K562 (cell line): ENCODE data around the gene FSTL4. TPM values are rescaled to one million over a fixed set of nuclear protein-coding genes. Genes with fewer than 3 reads are reported as not detected.

Experiments
- FOXP1 ChIP-seq: sonication (generic); formaldehyde crosslinking; IDR thresholded peaks from 2 replicates; pipeline ENCODE4 v1.8.0; 2022; ENCODE audit warnings: mild to moderate bottlenecking, missing genetic modification reagents
- GABPB2 ChIP-seq: fragments of 250-450 bp; sonication (Bioruptor Pico); conservative IDR thresholded peaks from 2 replicates; pipeline ENCODE4 v1.5.1; 2021; ENCODE audit warnings: mild to moderate bottlenecking
- HEY1 ChIP-seq: fragments of 250-450 bp; sonication (Bioruptor Pico); IDR thresholded peaks from 2 replicates; pipeline ENCODE4 v1.5.0; 2020; ENCODE audit warnings: mild to moderate bottlenecking, moderate library complexity, borderline replicate concordance
- L3MBTL2 ChIP-seq: fragments of 450-650 bp; IDR thresholded peaks from 2 replicates; pipeline ENCODE4 v1.6.1; 2016; ENCODE audit warnings: mild to moderate bottlenecking, moderate library complexity
- NR3C1 ChIP-seq: sonication (generic); formaldehyde crosslinking; IDR thresholded peaks from 2 replicates; pipeline ENCODE4 v1.8.1; 2022; ENCODE audit warnings: missing genetic modification reagents
- RAD21 ChIP-seq, 2 experiments: fragments of 250-450 bp in 1 of 2; fragments of 450-650 bp in 1 of 2; sonication (Bioruptor Pico) in 1 of 2; formaldehyde crosslinking in 1 of 2; IDR thresholded peaks in 1 of 2; conservative IDR thresholded peaks in 1 of 2; 2 replicates each; pipeline versions ENCODE4 v1.4.0 to v1.8.0; 2020 to 2022; ENCODE audit warnings: mild to moderate bottlenecking in 2 of 2, moderate library complexity in 1 of 2
- RAD51 ChIP-seq: fragments of 450-650 bp; IDR thresholded peaks from 2 replicates; pipeline ENCODE4 v1.7.1; 2016; ENCODE audit warnings: low read depth, mild to moderate bottlenecking, borderline replicate concordance
- RCOR1 ChIP-seq, 2 experiments: IDR thresholded peaks; 2 replicates each; pipeline ENCODE4 v1.6.1; 2012; ENCODE audit warnings: low read depth in 2 of 2, low read length in 2 of 2, borderline replicate concordance in 1 of 2, improper control_type of control experiment in 1 of 2
- SLC30A9 ChIP-seq: fragments of 250-450 bp; sonication (Bioruptor Pico); IDR thresholded peaks from 2 replicates; pipeline ENCODE4 v1.8.0; 2022; ENCODE audit warnings: mild to moderate bottlenecking, moderate library complexity
- SRSF9 ChIP-seq: fragments of 200-400 bp; formaldehyde crosslinking; IDR thresholded peaks from 2 replicates; pipeline ENCODE4 v1.6.1; 2017; ENCODE audit warnings: low read depth, low read length, borderline replicate concordance
- STAG1 ChIP-seq: sonication (generic); formaldehyde crosslinking; IDR thresholded peaks from 2 replicates; pipeline ENCODE4 v1.5.0; 2020; ENCODE audit warnings: missing genetic modification reagents, borderline replicate concordance
- ZNF347 ChIP-seq: fragments of 450-650 bp; formaldehyde crosslinking; IDR thresholded peaks from 2 replicates; pipeline ENCODE4 v1.4.0; 2020; ENCODE audit warnings: low read depth, mild to moderate bottlenecking, moderate library complexity
- ZNF384 ChIP-seq: IDR thresholded peaks from 2 replicates; pipeline ENCODE4 v1.6.1; 2012; ENCODE audit warnings: low read depth, low read length, improper control_type of control experiment
- ZNF57 ChIP-seq: fragments of 450-650 bp; formaldehyde crosslinking; IDR thresholded peaks from 2 replicates; pipeline ENCODE4 v1.4.0; 2020; ENCODE audit warnings: mild to moderate bottlenecking, moderate library complexity
- polyA plus RNA-seq, 8 experiments: library from polyadenylated mRNA; depleted of rRNA in 4 of 8; stranded (reverse) in 5 of 8; unstranded in 3 of 8; fragments of >200 nt; fragmentation: Nextera tagmentation in 2 of 8; fragmentation: Illumina TruSeq in 1 of 8; extraction: Ambion mirVana in 2 of 8; extraction: Trizol in 1 of 8; gene quantifications; 2 replicates each; pipeline versions ENCODE4 v1.2.1 to v1.2.3, GENCODE V29; 2011 to 2014; ENCODE audit warnings: inconsistent platforms in 1 of 8, missing spikeins in 1 of 8
- total RNA-seq, 7 experiments: library from RNA; depleted of rRNA in 6 of 7; stranded (reverse); fragments of >200 nt in 6 of 7; fragmentation: Illumina TruSeq in 2 of 7; extraction: Trizol in 2 of 7; gene quantifications; 2 replicates each; pipeline versions ENCODE4 v1.2.1 to v1.2.3, GENCODE V29; 2011 to 2021; ENCODE audit warnings: low replicate concordance in 1 of 7
- TF ChIP-seq, protein P1 (sequence below): fragments of 250-450 bp; sonication (Bioruptor Pico); IDR thresholded peaks from 2 replicates; pipeline ENCODE4 v1.4.0; 2020
- TF ChIP-seq, protein P2 (sequence below): fragments of 450-650 bp; formaldehyde crosslinking; IDR thresholded peaks from 2 replicates; pipeline ENCODE4 v1.4.0; 2020; ENCODE audit warnings: mild to moderate bottlenecking, moderate library complexity
- TF ChIP-seq, protein P3 (sequence below): sonication (generic); formaldehyde crosslinking; IDR thresholded peaks from 2 replicates; pipeline ENCODE4 v1.8.1; 2023; ENCODE audit warnings: mild to moderate bottlenecking, missing genetic modification reagents, moderate library complexity
- TF ChIP-seq, protein P4 (sequence below): sonication (generic); formaldehyde crosslinking; IDR thresholded peaks from 2 replicates; pipeline ENCODE4 v1.5.0; 2020; ENCODE audit warnings: missing genetic modification reagents

Gene FSTL4
- total and polyA plus RNA-seq, 9 of the 15 experiments (the other 6 are each of a cell fraction or from before 2014, with no cell fraction given), result 0.08 to 0.18 (median 0.10) TPM; not detected in 5

DNA sequence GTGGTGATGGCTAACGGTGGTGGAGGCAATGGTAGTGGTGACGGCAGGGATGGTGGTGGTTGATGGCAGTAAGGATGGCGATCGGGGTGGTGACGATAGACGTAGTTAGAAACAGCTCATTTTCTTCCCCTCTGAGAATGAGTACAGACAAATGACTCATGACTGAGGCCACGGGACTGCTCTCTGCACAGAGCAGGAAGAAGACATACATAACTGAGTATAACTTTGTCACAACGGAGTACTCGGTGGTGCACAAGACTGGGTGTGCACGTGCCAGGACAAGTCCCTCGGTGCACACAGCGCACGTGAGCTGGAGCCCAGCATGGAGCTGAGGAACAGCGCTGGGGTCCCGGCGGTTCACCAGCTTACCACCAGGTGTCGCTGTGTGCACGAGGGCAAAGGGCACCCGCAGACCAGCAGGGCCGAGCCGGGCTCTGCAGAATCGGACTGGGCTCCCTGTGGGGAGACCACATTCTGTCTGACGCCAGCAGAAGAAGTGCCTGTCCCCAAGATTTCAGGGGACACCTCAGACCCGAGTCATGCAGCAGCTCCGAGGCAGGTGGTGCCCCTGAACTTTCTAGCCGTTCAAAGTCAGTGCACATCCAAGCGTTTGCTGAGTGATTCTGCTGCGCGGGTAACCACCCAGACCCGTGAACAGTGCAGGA is 188.6 kb downstream of the FSTL4 start (continued):
- TF ChIP-seq, protein P1, sequence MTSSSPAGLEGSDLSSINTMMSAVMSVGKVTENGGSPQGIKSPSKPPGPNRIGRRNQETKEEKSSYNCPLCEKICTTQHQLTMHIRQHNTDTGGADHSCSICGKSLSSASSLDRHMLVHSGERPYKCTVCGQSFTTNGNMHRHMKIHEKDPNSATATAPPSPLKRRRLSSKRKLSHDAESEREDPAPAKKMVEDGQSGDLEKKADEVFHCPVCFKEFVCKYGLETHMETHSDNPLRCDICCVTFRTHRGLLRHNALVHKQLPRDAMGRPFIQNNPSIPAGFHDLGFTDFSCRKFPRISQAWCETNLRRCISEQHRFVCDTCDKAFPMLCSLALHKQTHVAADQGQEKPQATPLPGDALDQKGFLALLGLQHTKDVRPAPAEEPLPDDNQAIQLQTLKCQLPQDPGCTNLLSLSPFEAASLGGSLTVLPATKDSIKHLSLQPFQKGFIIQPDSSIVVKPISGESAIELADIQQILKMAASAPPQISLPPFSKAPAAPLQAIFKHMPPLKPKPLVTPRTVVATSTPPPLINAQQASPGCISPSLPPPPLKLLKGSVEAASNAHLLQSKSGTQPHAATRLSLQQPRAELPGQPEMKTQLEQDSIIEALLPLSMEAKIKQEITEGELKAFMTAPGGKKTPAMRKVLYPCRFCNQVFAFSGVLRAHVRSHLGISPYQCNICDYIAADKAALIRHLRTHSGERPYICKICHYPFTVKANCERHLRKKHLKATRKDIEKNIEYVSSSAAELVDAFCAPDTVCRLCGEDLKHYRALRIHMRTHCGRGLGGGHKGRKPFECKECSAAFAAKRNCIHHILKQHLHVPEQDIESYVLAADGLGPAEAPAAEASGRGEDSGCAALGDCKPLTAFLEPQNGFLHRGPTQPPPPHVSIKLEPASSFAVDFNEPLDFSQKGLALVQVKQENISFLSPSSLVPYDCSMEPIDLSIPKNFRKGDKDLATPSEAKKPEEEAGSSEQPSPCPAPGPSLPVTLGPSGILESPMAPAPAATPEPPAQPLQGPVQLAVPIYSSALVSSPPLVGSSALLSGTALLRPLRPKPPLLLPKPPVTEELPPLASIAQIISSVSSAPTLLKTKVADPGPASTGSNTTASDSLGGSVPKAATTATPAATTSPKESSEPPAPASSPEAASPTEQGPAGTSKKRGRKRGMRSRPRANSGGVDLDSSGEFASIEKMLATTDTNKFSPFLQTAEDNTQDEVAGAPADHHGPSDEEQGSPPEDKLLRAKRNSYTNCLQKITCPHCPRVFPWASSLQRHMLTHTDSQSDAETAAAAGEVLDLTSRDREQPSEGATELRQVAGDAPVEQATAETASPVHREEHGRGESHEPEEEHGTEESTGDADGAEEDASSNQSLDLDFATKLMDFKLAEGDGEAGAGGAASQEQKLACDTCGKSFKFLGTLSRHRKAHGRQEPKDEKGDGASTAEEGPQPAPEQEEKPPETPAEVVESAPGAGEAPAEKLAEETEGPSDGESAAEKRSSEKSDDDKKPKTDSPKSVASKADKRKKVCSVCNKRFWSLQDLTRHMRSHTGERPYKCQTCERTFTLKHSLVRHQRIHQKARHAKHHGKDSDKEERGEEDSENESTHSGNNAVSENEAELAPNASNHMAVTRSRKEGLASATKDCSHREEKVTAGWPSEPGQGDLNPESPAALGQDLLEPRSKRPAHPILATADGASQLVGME (CRISPR knock-in tag), result 0 out of 2 replicates have a peak, but pooled peaks have one; percentile 38
- no peak for TF ChIP-seq NR3C1
- TF ChIP-seq SLC30A9 (CRISPR knock-in tag), result no peak
- TF ChIP-seq, protein P2, sequence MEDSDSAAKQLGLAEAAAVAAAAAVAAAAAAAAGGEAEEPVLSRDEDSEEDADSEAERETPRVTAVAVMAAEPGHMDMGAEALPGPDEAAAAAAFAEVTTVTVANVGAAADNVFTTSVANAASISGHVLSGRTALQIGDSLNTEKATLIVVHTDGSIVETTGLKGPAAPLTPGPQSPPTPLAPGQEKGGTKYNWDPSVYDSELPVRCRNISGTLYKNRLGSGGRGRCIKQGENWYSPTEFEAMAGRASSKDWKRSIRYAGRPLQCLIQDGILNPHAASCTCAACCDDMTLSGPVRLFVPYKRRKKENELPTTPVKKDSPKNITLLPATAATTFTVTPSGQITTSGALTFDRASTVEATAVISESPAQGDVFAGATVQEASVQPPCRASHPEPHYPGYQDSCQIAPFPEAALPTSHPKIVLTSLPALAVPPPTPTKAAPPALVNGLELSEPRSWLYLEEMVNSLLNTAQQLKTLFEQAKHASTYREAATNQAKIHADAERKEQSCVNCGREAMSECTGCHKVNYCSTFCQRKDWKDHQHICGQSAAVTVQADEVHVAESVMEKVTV (CRISPR knock-in tag), result 0 out of 2 replicates have a peak, but pooled peaks have one; percentile 14
- no peak for TF ChIP-seq SRSF9
- TF ChIP-seq ZNF384, result no peak
- no peak for TF ChIP-seq ZNF347
- TF ChIP-seq, protein P3, sequence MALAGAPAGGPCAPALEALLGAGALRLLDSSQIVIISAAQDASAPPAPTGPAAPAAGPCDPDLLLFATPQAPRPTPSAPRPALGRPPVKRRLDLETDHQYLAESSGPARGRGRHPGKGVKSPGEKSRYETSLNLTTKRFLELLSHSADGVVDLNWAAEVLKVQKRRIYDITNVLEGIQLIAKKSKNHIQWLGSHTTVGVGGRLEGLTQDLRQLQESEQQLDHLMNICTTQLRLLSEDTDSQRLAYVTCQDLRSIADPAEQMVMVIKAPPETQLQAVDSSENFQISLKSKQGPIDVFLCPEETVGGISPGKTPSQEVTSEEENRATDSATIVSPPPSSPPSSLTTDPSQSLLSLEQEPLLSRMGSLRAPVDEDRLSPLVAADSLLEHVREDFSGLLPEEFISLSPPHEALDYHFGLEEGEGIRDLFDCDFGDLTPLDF (CRISPR knock-in tag), result 0 out of 2 replicates have a peak, but pooled peaks have one; percentile 33
- TF ChIP-seq, protein P4, sequence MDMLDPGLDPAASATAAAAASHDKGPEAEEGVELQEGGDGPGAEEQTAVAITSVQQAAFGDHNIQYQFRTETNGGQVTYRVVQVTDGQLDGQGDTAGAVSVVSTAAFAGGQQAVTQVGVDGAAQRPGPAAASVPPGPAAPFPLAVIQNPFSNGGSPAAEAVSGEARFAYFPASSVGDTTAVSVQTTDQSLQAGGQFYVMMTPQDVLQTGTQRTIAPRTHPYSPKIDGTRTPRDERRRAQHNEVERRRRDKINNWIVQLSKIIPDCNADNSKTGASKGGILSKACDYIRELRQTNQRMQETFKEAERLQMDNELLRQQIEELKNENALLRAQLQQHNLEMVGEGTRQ (CRISPR knock-in tag), result peak; percentile 30; the same call in 1 of the 2 replicates
- TF ChIP-seq ZNF57 (CRISPR knock-in tag), result no peak
- peak; percentile 48; the same call in 1 of the 2 replicates for TF ChIP-seq STAG1 (CRISPR knock-in tag)
- TF ChIP-seq HEY1 (CRISPR knock-in tag), result no peak
- peak; percentile 72 to 80 for TF ChIP-seq RAD21 (CRISPR knock-in tag; conservative IDR thresholded peaks at IDR 0.05 in 1 of 2, IDR thresholded peaks at IDR 0.05 in 1 of 2)
- no peak for TF ChIP-seq GABPB2
- TF ChIP-seq FOXP1 (CRISPR knock-in tag), result no peak
- TF ChIP-seq L3MBTL2, result peak; percentile 59
- TF ChIP-seq RCOR1 (IDR thresholded peaks at IDR 0.05; ENCODE audit: borderline replicate concordance in 1 of 2, low read depth in 2 of 2, low read length in 2 of 2), result no peak
- TF ChIP-seq RAD51, result no peak
